IPS-NIHi11 (cell line): ENCODE data around the gene MAPK6.

Experiments
- DNase-seq: peaks from one replicate; pipeline ENCODE4 v3.0.0; 2012; ENCODE audit warnings: mixed read lengths, low spot score

MAPK6 gene

DNA sequence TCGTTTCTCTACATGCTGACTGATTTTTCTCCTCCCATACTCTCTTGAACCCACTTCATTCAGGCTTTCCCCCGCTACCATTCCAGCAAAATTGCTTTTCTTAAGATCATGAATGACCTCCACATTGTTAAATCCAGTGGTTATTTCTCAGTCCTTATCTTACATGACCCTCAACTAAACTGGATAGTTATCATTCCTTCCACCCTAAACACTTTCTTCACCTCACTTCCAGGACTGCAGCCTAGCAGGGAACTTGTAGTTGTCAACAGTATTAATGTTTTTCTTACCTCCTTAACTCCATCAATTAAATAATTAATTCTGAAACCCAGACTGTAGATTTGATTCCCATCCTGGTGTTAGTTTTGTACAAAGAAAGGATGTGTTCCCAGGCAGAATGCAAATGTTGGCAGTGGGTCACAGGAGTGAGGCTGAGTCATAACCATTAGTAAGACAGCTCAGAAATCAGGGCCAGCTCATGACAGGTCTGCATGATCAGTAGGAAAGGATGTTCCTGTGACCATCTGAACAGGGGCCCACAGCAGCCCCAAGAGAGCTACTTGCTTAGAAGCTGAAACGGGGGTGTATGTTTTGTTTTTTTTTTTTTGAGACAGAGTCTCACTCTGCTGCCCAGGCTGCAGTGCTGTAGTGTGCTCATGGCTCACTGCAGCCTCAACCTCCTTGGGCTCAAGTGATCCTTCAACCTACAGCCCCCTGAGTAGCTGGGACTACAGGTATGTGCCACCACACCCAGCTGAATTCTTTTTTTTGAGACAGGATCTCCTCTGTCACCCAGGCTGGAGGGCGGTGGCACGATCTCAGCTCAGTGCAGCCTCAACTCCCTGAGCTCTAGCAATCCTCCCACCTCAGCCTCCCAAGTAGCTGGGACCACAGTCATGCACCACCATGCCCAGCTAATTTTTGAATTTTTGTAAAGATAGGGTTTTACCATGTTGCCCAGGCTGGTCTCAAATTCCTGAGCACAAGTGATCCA lies 84.5 kb downstream of the MAPK6 start:
- no peak for DNase-seq

- DNase-seq: no peak
These were observed 85.5 kb downstream of the MAPK6 start for GRCh38 chr15:52104532-52105004.

- DNase-seq: no peak
These were observed 86.8 kb downstream of the MAPK6 start for GRCh38 chr15:52105846-52106245.

DNA sequence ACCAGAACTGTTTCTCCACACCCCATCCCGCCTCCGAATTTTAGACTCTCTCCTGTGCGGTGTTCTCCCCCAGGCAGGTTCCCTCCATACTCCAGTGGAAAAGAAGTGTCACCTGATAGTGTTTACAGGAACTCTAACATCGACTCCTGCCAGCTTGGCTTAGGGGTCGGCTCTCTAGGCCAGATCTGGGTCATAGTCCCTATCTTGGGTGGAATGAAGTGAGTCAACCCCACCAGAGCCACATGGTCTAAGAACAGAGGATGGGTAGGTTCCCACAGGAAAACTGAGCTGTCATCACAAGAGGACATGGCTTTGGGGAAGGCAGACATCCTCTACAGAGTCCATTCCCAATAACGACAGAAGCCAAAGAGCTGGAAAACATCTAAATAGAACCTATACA lies 87.6 kb downstream of the MAPK6 start:
- no peak for DNase-seq

DNA sequence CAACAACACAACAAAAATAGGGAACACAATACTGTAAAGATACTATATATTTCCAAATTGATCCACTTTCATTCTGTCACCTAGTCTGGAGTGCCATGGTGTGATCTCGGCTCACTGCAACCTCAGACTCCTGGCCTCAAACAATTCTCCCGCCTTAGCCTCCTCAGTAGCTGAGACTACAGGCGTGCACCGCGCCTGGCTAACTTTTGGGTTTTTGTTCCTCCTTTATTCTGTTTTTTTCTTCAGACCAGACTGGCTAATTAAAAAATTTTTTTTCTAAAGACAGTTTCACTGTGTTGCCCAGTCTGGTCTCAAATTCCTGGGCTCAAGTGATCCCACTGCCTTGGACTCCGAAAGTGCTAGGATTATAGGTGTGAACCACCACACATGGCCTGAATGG lies 88.2 kb downstream of the MAPK6 start:
- no peak for DNase-seq

DNA sequence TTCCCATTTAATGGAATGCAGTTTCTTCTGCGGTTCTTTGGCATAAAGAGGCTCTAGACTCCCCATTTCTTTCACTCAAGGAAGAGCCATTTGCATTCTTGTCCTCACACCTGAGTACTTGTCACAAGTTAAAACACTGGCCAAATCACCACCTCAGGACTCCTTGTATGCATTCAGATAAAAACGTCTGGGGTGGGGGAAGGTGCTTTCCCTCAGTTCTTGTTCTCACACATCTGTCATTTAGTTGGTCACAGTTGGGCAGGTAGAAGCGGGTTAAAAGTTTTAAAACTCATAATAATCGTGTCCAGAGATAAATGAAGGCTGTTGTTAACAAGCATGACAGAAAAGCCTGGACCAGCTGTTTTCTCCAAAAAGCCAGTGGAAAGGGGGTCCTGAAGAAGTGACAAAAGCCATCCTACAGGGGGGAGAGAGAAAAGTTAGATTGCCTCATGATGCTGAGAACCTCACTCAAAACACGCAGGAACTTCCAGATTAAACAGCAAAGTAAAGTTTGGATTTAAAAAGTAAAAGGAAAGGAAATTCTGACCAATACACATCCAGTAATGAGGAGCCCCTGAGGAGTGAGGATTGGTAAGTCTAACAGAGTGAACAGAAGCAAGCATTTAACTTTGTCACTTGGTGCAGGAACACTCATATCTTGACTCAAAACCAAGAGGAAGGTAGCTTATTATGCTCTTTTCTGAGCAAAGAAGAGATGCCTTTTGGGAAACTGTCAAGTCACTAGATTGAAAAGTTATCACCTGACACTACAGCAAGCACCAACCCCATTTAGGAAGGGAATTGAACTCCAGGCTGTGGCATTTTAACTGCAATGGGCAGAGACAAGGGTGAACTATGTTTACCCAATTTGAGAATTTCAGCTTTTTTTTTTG lies 90.8 kb downstream of the MAPK6 start:
- no peak for DNase-seq

GRCh38 chr15:52111517-52112202 lies 92.6 kb downstream of the MAPK6 start:
- DNase-seq: no peak

- peak; percentile 75 for DNase-seq
These were observed 93.3 kb downstream of the MAPK6 start for GRCh38 chr15:52112203-52112750.

GRCh38 chr15:52113235-52113634 lies 94.2 kb downstream of the MAPK6 start:
- DNase-seq: no peak

DNA sequence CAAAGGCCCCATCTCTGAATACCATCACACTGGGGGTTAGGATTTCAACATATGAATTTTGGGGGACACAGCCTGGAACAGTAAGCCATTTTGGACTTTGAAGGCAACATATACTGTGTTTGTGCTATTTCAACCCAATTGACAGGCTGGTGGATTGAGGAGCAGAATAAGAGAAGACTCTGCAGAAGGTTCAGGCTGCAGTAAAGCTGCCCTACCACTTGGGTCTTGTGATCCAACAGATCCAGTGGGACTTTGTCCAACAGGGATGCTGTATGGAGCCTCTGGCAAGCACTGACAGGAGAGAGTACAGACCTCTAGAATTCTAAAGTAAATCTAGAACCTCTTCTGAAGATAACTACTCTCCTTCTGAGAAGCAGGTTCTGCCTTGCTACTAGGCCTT lies 94.7 kb downstream of the MAPK6 start:
- no peak for DNase-seq

DNA sequence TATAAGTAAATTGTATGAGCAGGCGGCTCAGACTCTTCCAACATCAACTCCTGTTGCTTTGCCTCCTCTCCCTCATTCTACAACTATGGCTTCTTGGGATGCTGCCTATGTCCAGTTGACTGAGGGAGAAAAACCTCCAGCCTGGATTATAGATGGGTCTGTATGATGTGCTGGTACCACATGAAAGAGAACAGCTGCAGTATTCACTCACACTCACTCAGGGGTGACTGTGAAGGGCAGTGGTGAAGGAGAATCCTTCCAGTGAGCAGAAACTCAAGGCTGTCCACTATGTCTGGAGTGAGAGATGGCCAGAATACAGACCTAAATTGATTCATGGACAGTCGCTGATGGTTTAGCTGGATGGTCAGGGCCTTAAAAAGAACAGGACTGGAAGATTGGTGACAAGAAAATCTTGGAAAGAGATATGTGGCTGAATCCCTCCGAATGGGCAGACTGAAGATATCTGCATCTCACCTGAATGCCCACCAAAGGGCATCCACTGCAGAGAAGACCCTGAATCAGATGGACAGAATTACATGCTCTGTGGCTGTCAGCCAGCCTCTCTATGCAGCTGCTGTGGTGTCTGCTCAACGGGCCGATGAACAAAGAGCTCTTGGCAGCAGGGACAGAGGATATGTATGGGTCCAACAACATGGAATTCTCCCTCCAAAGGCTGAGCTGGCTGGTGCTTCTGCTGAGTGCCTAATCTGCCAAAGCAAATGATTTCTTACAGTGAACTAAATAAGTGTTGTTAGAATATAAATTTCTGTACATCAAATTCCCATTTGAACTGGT lies 95.4 kb downstream of the MAPK6 start:
- DNase-seq: no peak

DNA sequence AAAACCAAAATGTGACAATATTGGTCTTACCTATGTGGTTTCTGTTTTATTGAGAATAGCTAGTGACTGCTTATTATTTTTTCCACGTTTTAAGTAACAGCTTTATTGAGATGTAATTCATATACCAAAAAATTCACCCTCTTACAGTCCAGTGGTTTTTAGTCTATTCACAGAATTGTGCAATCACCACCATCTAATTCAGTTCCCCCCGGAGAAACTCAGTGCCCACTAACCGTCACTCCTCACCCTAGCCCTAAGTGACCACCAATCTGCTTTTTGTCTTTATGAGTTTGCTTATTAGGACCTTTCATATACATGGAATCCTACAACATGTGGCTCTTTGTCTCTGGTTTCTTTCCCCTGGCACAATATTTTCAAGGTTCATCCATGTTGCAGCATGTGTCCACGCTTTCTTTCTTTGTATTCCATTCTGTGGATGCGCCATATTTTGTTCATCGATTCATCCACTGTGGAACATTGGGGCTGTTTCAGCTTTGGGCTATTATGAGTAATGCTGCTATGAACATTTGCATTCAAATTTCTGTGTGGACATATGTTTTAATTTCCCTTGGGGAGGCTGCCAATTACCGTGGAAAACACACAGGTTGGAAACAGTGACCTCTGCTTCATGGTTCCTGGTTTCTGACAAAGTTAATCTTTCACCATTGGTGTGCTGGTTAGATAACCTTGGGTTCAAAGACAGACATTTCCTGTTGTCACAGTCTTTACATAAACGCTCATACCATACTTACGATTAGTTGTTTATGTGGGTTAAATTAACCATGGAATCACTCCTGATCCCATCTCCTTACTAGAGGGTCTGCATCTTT lies 96.8 kb downstream of the MAPK6 start:
- no peak for DNase-seq
